ENCODE measurements around the gene TEX261.

TEX261 gene

DNA sequence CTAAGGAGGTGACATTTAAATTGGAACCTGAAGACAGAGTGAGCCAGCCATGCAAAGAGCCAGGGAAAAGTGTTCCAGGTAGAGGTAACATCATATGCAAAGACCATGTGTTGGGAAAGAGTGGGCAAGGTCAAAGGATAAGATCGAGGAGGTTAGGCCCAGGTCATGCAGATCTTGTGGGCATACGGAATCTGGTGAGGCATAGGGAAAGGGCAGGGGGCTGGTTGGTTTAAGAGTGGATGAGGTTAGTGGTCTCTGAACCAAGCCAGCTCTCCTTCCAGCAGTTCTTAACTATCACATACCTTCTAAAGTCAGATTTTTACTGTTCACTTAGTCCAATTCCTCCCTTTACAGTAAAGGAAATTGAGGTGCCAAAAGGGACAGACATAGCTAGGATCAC lies 13.3 kb downstream of the TEX261 start:
- no peak for DNase-seq

DNA sequence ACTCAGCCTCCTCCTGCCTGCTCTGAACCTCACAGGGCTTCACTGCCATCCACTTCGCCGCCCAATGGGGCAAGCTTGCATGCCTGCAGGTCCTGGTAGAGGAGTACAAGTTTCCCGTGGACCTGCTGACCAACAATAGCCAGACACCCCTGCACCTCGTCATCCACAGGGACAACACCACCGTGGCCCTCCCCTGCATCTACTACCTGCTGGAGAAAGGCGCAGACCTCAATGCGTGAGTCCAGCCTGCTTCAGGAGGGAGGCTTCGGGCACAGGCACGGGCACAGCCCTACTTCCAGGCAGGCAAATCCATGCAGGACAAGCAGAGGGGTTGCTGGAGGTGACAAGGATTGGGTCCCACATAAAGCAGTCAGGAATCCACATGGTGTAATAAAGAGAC lies 15.0 kb downstream of the TEX261 start:
- DNase-seq = no peak

DNA sequence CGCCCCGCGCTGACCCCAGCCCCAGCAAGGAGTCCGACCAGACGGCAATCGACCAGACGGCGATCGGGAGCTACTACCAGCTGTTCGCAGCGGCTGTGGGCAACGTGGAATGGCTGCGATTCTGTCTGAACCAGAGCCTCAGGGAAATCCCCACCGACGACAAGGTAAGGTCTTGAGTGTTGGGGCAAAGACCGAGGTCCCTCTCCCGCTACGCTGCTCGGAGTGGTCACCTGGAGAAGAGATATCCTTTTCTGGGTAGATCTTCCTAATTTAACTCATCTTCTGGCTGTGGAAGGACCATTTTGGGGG lies 15.5 kb downstream of the TEX261 start:
- no peak for DNase-seq

DNA sequence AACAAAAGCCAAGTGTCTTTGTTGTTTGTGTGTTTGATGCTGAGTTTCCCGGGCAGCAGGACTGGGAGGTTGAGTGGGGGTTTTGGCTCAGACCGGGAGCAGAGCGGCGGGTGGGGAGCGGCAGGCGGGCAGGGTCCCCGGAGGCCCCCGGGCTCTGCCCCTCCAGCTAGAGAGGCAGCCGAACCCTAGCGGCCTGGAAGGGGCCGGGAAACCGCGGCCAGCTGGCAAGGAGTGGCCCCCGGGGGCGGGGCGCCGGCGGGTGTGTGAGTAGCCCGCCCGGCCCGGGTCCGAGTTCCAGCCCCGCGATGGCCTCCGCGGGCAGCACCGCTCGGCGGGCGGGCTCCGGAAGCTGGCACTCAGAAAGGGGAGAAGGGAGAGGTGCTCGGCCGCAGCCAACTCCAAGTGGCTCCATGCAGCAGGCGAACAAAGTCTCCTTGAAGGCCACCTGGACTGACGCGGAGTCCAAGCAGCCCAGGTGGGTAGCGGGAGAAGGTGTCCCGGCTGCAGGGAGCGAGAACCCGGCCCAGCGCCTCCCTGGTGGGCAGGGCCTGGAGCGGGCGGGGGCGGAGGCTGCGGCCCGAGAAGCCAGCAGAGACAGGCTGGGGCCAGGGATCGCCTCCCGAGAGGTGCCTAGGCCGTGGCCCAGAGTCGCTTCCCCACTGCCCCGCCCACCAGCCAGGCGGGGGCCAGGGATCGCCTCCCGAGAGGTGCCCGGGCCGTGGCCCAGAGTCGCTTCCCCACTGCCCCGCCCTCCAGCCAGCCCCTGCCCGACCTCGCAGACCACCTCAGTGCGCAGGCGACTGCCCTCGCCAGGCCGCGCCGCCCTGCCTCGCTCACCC lies 16.1 kb downstream of the TEX261 start, which contains the start of gene ANKRD53:
TSS of gene ANKRD53 (plus strand) at position 290 of the 839 bp plus-strand sequence. CDS start at position 306, 16 bp downstream.
- peak in 1 of 5 donors; percentile 36 for DNase-seq

- DNase-seq = peak in 1 of 5 donors; percentile 58
Measured at GRCh38 chr2:70977605-70978205, 17.0 kb downstream of the TEX261 start.

DNA sequence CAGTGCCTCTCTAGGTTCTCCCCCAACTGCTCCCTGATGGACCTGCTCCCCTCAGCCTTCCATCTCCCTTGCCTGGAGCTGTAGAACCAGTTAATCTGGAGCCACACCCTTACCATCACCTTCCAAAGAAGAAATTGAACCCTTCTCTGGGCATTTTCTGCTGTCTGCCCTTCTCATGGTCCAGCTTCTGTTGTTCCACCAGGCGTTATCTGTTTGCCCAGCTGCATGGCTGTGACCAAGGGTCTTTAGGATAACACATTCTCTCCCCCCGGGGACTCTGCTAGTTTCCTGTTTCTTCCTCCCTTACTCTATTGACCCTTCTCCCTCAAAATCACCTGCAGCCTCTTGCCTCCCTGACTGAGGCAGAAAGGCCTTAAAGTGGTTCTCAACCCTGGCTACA lies 19.4 kb downstream of the TEX261 start:
- DNase-seq = no peak

DNA sequence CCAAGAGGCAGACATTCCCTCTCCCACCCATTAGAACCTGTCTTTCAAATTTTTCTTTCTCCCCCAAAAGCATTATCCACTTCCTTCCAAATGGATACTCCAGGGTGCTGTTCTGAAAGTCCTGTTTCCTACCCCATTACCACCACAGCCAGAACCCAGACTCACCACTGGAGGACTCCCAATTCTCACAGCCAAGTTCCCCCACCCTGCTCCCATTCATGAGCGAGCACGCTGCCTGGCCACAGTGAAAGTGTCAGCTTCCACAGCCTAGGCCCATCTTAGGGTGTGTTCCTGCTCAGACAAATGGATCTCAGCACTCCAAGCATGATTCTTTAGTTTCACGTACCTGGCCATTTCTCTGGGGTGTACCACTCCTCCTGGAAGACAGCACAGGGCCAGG lies 20.1 kb downstream of the TEX261 start:
- no peak for DNase-seq

GRCh38 chr2:70967189-70967588 lies 27.5 kb downstream of the TEX261 start:
- no peak for DNase-seq

DNA sequence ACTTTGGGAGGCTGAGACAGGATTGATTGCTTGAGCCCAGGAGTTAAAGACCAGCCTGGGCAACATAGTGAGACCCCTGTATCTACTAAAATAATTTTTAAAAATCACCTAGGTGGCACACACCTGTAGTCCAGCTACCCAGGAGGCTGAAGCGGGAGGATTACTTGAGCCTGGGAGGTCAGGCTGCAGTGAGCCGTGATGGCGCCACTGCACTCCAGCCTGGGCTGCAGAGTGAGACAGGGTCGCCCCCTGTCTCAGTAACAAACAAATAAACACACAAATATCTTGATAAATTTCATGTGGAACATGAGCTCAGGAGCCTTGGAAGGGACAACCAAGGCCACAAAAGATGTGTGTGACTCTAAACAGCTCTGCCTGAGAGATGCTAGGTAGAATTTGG lies 28.0 kb downstream of the TEX261 start:
- no peak for DNase-seq

- no peak for DNase-seq
Measured at GRCh38 chr2:70965506-70965905, 29.2 kb downstream of the TEX261 start.

GRCh38 chr2:70964596-70965386 lies 29.9 kb downstream of the TEX261 start:
- peak; percentile 67 to 78 (median 76) for DNase-seq

DNA sequence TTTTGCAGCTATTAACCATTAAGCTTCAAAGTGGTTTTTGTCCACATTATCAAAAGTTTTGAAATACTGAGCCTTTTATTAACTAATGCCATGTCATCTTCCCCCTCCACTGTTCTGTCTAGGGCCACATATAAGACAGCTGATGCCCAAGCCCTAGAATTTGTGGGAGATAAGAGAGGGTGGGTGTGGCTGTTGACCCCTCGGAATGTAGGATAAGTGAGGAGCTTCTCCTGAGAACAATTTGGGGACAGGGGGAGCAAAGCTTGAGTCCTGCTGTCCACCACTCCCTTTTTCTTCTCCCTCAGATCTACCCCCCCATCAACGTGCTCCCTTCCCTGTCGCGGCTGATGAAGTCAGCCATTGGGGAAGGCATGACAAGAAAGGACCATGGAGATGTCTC lies 30.5 kb downstream of the TEX261 start:
- DNase-seq = no peak

DNA sequence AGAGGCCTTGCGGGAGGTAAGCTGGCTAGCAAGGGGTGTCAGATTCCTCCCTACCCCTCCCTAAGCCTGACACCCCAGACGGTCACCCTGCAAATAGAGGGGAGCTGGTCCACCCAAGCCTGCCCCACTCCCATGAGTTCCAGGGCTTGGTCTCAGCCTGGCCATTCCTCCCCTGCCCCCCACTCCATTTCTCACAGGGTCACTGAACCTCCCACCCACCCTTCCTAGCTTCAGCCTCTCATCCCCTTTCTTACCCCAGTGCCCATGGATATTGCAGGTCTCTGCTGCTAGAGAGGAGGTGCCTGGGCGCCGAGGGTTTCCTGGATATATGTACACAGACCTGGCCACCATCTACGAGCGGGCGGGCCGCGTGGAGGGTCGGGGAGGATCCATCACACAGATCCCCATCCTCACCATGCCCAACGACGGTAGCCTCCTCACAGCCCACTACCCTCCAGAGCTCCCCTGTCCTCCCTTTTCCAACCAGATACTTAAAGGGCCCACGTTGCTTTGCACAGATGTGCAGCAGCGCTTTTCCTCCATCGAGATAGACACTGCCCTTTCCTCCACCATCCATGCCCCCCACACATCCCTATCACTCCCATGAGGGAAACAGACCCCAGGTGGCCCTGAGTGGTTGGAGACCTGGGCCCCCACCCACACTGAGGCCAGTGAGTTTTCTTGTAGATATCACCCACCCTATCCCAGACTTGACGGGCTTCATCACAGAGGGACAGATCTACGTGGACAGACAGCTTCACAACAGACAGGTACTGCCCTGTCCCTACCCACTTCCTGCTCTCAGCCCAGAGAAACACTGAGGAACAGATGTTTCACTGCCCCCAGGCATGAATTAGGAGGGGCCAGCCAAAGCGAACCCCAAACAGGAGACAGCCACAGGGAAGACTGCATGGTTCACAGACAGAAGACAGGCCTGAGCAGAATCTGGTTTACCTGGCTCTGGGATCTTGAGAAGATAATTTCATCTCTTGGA lies 31.5 kb downstream of the TEX261 start:
- no peak for DNase-seq

DNA sequence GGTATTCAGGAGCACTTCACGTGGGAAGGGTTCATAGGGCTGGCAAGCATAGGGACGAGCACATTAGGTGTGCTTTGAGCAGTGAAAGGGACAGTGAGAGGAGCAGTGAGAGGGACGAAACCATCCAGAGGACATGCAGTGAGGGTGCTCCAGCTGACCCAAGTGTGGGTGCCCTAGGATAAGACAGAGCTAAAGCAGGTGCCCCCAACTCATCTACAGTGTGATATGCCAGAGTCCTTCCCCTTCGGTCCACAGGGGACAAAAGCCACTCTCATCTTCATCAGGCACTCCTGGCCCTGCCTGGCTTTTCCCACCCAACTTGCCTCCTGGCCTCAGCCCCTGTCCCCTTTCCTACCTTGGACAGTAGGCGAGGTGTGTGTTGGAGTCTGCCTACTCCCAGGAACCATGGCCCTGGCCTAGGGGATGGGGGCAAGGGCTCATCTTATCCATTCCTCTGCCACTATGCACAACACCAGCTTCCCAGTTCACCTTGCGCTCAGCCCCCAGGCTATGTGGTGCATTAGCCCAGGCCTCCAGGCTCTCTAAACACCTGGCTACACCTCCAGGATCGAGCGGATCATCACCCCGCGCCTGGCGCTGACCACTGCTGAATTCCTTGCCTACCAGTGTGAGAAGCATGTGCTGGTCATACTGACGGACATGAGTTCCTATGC lies 32.3 kb downstream of the TEX261 start:
- no peak for DNase-seq

DNA sequence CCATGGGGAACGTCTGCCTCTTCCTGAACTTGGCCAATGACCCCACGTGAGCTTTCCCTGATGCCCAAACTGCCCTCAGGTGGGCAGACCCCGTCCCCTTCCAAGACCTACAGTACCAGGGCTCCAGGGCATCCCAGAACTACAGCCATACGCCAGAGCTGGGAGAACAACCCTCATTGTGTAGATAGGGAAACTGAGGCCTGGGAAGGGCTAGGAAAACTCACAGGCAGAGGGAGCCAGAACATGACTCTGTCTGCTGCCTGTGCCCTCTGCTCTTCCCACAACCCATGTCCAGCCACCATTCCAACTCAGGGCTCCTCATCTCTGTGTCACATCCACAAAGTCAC lies 33.1 kb downstream of the TEX261 start:
- DNase-seq = no peak

DNA sequence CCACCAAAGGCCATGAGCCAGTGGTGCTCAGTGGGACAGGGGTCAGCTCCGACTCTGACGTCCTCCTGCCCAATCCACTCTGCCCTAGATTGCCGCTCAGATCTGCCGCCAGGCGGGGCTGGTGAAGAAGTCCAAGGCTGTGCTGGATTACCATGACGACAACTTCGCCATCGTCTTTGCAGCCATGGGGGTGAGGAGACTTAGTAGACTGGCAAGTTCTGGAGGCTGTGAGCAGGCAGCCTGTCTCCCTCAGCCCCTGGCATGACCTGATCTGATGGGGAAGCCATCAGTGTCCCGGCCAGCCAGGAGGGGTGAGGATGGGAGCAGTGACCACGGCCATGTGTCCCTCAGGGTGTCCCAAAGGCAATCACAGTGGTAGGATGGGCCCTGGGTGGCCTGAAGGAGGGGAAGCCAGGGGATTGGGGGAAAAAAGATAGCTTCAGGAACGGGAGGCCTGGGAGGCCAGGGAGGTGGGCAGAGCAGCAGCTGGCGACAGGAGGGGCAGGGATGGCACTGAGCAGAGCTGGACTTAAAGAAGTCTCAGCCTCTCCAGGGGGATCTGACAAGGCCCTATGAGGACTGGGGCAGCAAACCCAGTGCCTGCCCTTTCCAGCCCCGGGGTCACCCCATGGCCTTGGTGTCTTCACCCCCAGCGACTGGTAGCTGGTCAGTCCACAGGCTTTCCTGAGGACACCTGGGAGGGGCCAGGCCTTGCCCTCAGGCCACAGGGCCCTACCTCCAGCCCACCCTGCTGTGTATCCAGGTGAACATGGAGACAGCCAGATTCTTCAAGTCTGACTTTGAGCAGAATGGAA lies 33.6 kb downstream of the TEX261 start:
- DNase-seq = no peak

DNA sequence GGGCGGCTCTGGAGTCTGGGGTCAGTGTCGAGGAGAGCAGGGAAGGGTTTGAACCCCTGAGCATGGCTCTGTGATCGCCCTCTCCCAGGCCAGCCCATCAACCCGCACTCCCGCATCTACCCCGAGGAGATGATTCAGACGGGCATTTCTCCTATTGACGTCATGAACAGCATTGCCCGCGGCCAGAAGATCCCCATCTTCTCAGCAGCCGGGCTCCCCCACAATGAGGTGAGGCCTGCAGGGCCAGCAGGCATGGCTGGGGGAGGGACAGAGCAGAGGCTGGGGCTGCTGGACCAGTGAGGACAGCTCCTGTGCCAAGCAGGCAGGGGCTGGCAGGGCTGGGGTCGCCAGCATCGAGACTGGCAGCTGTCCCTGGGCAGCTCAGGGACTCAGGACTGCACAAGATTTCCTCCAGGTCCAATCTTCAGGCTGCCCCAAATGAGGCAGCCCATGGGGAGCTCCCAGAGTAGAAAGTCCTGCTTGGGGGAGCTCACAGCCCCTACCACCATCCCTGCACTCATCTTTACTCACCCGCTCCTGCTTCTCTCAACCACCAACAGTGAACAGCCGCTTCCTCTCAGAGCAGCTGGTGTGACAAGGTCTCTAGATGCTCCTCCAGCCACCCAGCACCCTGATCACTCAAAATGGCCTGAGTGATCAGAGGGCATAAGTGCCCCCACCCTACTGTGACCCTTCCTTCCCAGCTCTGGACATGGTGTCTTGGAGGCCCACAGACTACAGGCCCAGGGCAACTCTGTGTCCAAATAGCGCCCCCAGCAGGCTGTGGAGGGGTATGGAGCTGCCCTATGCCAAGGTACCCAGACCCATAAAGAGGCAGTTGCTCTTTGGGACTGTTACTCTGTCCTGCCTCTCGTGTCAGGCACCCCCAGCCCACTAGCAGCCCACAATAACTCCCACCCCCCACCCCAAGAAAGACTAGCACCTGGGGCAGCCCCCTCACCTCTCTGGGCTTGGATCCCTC lies 34.5 kb downstream of the TEX261 start:
- DNase-seq = no peak

DNA sequence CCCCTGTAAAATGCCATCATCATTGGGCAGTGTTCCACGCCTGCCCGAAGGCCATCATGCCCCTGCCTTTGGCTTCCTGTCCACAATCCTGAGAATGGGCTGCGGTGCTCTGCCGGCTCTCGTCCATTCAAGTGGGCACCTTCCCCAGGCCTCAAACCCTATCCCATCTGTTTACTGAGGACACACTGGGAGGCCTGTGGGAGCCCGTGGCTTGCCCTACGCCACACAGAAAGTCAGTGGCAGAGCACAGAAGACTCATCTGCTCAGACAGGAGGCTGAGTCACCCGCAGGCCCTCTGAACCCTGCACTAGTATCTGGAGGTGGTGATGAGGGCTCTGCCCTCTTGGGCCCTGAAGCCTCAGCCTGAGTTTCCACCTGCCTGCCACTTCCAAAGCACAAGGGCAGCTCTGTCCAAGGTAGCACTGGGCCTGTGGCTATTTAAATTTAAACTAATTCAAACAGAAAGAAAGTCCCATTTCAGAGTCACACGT lies 35.4 kb downstream of the TEX261 start:
- DNase-seq = no peak

DNA sequence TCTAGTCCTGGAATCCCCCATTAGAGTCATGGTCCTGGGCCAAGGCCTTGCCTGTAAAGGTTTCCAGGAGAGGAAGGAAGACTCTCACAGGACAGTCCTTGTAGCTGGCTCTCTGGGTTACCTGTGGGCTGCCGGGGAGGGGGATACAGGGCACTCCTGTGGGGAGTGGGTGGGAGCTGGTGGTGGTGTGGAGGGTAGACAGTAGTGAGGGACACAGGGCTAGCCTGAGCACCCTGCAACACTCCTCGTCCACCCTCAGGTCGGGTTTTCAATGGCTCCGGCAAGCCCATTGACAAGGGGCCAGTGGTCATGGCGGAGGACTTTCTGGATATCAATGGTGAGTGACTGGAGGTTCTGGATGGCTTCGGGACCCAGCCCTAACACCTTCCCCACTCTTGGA lies 35.9 kb downstream of the TEX261 start:
- no peak for DNase-seq

DNA sequence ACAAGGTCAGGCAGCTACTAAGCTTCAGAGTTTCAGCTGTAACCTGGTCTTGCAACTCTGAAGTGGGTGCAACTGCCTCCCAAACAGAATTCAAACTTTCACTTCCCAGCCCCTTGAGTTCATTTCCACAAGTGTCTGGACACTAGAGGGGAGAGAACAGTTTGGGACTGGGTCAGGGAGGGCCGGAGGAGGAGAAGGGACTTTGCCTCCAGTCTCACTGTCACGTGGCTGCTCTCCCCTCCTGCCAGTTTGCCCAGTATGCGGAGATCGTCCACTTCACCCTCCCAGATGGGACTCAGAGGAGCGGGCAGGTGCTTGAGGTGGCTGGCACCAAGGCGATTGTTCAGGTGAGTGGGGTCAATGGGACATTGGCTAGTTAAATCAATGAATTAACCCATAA lies 36.9 kb downstream of the TEX261 start:
- DNase-seq = no peak
